Upper lobe of right lung (tissue), 1 donor: ENCODE results near the gene CAMKK1. TPM values are rescaled to one million over a fixed set of nuclear protein-coding genes. Genes with fewer than 3 reads are reported as not detected.
"Not testable (repeated sequence)": the region's sequence is repeated elsewhere in the genome, so short reads cannot be mapped to it uniquely, and the experiment has no call there.

ENCODE experiments used
- ATAC-seq: fragments of 200-7000 bp; cut with Tn5 transposase; one replicate; pipeline ENCODE4 v1.9.1; 2020; ENCODE audit warnings: mild to moderate bottlenecking, moderate library complexity
- DNase-seq: peaks from one replicate; pipeline ENCODE4 v3.0.0-alpha.2; 2020
- H3K27ac ChIP-seq: fragments of 200-600 bp; one replicate; pipeline ENCODE4 v1.8.0; 2022
- H3K27me3 ChIP-seq: fragments of 200-600 bp; one replicate; pipeline ENCODE4 v1.8.0; 2022; ENCODE audit warnings: mild to moderate bottlenecking
- H3K36me3 ChIP-seq: fragments of 200-600 bp; one replicate; pipeline ENCODE4 v1.8.0; 2022
- H3K4me1 ChIP-seq: fragments of 200-600 bp; one replicate; pipeline ENCODE4 v1.8.0; 2022
- H3K4me3 ChIP-seq: fragments of 200-600 bp; one replicate; pipeline ENCODE4 v1.8.0; 2022; ENCODE audit warnings: mild to moderate bottlenecking
- H3K9me3 ChIP-seq: fragments of 200-600 bp; one replicate; pipeline ENCODE4 v1.8.0; 2022
- intact Hi-C: fragments of 100-400 bp; cut with DNase I; formaldehyde crosslinking; loops from one replicate; pipeline ENCODE4 v1.11.0; 2022
- total RNA-seq: library from RNA; stranded (reverse); fragmentation: NEBNext Ultra II Directional; extraction: Animal tissue kit (Norgen Biotek cat#: 25700); gene quantifications from one replicate; pipeline ENCODE4 v1.2.1, GENCODE V29; 2021
- TF ChIP-seq, protein P1 (sequence below): fragments of 200-600 bp; IDR thresholded peaks from one replicate; pipeline ENCODE4 v1.8.0; 2022; ENCODE audit warnings: antibody characterized with exemption
- donor health status: DM: no; HTN: yes; CAD: no; lungs with severe emphysema.

Gene CAMKK1
- total RNA-seq, 1 donor from 2014 or later = 10.1 TPM

- intact Hi-C loops = no loop called here
- no peaks in the 10 kb centered on the region for H3K9me3 ChIP-seq
- peaks cover 12% of the 10 kb centered on the region for H3K36me3 ChIP-seq
- no peak for ATAC-seq
- no peak overlapping the region for H3K27ac ChIP-seq
- TF ChIP-seq, protein P1, sequence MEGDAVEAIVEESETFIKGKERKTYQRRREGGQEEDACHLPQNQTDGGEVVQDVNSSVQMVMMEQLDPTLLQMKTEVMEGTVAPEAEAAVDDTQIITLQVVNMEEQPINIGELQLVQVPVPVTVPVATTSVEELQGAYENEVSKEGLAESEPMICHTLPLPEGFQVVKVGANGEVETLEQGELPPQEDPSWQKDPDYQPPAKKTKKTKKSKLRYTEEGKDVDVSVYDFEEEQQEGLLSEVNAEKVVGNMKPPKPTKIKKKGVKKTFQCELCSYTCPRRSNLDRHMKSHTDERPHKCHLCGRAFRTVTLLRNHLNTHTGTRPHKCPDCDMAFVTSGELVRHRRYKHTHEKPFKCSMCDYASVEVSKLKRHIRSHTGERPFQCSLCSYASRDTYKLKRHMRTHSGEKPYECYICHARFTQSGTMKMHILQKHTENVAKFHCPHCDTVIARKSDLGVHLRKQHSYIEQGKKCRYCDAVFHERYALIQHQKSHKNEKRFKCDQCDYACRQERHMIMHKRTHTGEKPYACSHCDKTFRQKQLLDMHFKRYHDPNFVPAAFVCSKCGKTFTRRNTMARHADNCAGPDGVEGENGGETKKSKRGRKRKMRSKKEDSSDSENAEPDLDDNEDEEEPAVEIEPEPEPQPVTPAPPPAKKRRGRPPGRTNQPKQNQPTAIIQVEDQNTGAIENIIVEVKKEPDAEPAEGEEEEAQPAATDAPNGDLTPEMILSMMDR = no peak
- H3K27me3 ChIP-seq = no peaks in the 10 kb centered on the region
- H3K4me1 ChIP-seq = peaks cover 7% of the 10 kb centered on the region
- no peak for DNase-seq
- no peak overlapping the region for H3K4me3 ChIP-seq
Measured at GRCh38 chr17:3861761-3862681, 30.8 kb downstream of the CAMKK1 start.

DNA sequence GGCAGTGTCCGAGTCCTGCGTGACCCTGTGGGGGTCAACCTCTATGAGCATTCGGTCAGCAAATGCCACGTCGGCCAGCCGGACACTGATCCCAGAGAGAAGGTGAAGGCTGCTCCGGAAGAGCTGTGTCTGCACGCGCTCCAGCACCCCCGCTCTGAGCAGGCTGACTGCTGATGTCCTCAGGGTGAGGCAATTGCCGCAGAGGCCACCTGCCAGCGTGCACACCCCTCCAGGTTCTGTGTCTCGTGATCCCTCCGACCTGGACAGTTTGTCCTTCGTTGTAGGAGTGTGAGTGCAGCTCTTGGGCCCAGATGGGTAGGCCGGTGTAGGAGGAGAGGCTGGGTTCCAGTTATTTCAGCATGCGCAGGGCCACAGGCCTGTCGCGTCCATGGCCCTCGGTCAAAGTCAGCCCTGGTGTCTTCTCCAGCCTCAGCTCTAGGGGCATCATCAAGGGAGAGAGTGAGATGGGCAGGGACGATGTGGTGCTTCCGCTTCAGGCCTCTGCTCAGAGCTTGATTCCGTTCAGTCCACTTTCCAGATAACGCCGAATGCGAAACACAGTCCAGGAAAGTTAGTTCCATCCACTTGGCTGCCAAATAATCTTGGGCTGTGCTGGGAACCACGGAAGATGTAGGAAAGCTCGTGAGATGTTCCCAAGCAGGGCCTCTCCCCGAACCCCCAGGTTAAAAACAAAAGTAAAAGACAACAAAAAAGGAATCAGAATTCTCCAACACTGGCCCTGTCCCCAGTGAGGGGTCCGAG is 31.7 kb downstream of the CAMKK1 start:
- Histone ChIP-seq H3K27me3 (no peaks in the 10 kb centered on the region), H3K36me3 (peaks cover 12% of the 10 kb centered on the region), H3K9me3 (no peaks in the 10 kb centered on the region), H3K4me3 (no peak overlapping the region), H3K4me1 (peaks cover 7% of the 10 kb centered on the region), H3K27ac (no peak overlapping the region)
- TF ChIP-seq, protein P1 = no peak
- no peak for DNase-seq
- ATAC-seq = no peak
- intact Hi-C loops = no loop called here

DNA sequence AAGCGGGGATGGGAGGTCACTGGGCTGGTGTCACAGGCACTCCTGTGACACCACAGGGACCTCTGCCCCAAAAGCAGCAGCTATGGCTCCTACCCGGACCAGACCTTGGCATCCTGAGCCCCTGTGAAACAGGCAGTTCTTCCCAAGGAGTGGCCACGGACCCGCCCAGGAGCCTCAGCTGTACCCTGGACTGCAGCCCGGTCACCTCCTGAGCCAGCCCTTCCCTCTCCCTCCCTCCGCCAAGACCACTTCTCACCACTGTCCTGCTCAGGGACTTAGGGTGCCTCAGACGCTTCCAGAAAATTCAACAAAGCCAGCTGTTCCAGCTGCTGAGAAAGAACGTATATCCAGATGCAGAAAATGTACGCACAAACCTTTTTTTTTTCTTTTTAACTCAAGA is 32.9 kb downstream of the CAMKK1 start:
- DNase-seq (no peak), ATAC-seq (no peak)
- intact Hi-C loops = no loop called here

GRCh38 chr17:3857261-3858105 is 35.4 kb downstream of the CAMKK1 start:
- Histone ChIP-seq H3K27ac (no peak overlapping the region), H3K4me1 (no peaks in the 10 kb centered on the region), H3K27me3 (no peaks in the 10 kb centered on the region), H3K4me3 (no peak overlapping the region), H3K36me3 (peaks cover 12% of the 10 kb centered on the region), H3K9me3 (no peaks in the 10 kb centered on the region)
- ATAC-seq (peak; percentile 15), DNase-seq (no peak)
- intact Hi-C loops = no loop called here
- TF ChIP-seq, protein P1 = no peak

More for the DNA sequence above, 32.9 kb downstream of the CAMKK1 start:
- H3K36me3 ChIP-seq = peaks cover 12% of the 10 kb centered on the region
- H3K4me1 ChIP-seq = peaks cover under 1% of the 10 kb centered on the region
- TF ChIP-seq, protein P1 = no peak
- no peaks in the 10 kb centered on the region for H3K9me3 ChIP-seq
- no peaks in the 10 kb centered on the region for H3K27me3 ChIP-seq
- H3K27ac ChIP-seq = no peak overlapping the region
- no peak overlapping the region for H3K4me3 ChIP-seq

GRCh38 chr17:3854204-3854603 is 38.6 kb downstream of the CAMKK1 start:
- not testable (repeated sequence) for H3K9me3 ChIP-seq

More at GRCh38 chr17:3854204-3854603, 38.6 kb downstream of the CAMKK1 start:
- H3K4me1 ChIP-seq, DNase-seq, H3K27ac ChIP-seq, H3K27me3 ChIP-seq, intact Hi-C loops, ATAC-seq, H3K36me3 ChIP-seq, H3K4me3 ChIP-seq: not testable (repeated sequence)
